Measurements from ENCODE around the gene PNMA6A.
"Not testable (repeated sequence)": the region's sequence is repeated elsewhere in the genome, so short reads cannot be mapped to it uniquely, and the experiment has no call there.

The PNMA6A gene

GRCh38 chrX:153075366-153075765, 3.1 kb downstream of the PNMA6A start:
- DNase-seq (ENCODE audit: low read depth), result no peak

GRCh38 chrX:153077437-153078135, 5.3 kb downstream of the PNMA6A start:
- DNase-seq (ENCODE audit: low read depth), result not testable (repeated sequence)

DNA sequence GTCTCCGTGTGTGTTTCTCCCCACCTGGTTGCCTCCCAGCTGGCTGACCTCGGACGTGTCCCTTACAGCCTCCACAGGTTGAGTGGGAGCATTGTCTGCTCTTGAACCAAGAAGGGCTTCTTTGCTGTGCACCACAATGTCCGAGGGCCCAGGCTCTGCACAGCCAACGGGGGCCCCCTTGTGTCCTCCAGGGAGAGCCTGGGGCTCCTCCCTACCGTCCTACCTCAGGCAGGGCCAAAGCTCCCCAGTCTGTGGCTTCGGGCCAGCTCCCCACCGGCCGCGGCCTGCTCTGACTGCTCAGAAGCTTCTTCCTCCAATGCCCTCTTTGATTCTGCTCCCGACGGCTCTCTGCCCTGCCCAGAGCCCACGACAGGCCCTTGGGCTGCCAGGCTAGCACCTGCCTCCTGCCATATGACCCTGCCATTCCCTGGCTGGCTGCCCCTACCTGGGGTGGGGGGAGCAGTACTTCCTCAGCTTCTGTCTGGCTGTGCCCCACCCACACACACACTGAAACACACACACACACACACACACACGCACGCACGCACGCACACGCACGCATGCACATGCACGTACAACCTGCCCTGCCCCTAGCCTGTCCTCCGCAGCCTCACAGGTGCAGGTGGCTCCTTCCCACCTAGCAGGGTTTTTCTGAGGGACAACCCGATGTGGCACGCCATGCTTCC, 11.1 kb downstream of the PNMA6A start:
- not testable (repeated sequence) for DNase-seq (ENCODE audit: low read depth)

- no peak for DNase-seq (ENCODE audit: low read depth)
These were observed 30.2 kb downstream of the PNMA6A start for GRCh38 chrX:153102418-153102817.

- not testable (repeated sequence) for DNase-seq (ENCODE audit: low read depth)
These were observed 32.7 kb downstream of the PNMA6A start for GRCh38 chrX:153104959-153105358.

GRCh38 chrX:153106092-153106801, 34.0 kb downstream of the PNMA6A start:
- not testable (repeated sequence) for DNase-seq (ENCODE audit: low read depth)

- DNase-seq (ENCODE audit: low read depth), result not testable (repeated sequence)
These were observed 38.5 kb downstream of the PNMA6A start for GRCh38 chrX:153110735-153111134.

DNA sequence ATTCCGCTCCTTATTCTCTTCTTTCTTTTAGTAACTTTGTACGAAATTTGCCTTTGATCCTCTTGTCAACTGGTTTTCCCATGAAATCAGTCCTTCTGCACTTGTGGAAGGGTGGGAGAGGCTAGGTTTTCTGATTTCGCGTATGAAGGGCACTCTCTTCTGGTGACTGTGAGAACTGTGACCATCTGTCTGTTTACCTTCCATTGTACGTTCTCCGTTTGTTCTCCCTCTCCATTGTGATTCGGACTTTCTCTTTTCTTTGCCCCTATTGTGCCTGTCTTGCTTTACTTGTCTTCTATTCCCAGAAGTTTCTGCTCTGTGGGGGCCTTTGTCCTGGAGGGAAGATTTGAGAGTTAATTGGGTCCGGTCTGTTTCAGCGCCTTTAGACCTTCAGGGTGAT, 41.6 kb downstream of the PNMA6A start:
- DNase-seq (ENCODE audit: low read depth), result not testable (repeated sequence)

DNA sequence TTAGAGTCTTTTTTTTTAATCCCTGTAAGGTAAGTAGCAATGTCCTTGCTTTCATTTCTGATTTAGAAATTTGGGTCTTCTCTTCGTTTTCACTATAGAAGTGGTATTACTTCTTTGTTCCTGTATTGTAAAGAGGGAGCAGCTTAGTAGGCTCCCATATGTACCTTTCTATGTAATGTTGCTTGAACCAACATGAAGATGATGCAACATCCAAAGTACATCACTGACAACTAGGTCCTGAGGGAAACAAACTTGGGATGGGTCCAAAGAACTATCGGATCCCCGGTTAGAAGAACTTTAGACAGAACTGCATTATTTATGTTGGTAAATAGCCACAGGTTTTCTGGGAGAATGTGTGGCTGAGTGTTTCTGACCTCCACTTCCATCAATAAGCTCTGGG, 45.5 kb downstream of the PNMA6A start:
- not testable (repeated sequence) for DNase-seq (ENCODE audit: low read depth)

GRCh38 chrX:153120230-153120629, 48.0 kb downstream of the PNMA6A start:
- DNase-seq (ENCODE audit: low read depth), result not testable (repeated sequence)

- DNase-seq (ENCODE audit: low read depth), result not testable (repeated sequence)
These were observed 51.2 kb downstream of the PNMA6A start for GRCh38 chrX:153123468-153123867.
